ENCODE data around the gene POLR3A.
A peak's percentile ranks its signal among the peaks of the same experiment; 100 is the strongest.

Gene POLR3A

DNA sequence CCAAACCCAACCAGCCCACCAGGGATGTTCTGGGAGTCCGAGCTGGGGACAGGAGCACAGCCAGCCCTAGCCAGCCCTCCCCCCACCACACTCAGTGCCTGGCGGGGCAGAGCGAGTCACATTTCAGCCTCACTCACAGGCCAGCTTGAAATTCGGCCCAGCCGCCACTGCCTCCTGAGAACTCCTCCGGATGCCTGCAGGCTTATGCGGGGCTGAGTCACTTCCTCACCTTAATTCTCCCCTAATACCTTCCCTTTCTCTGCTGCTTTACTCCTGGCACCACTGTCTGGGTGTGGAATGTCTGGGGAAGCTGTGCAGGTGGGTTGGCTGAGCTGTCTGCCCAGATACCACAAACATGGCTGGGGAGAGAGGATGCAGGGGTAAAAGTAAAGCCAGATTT is 80.1 kb downstream of the POLR3A start:
- Histone ChIP-seq H3K4me1 (ENCODE audit: control insufficient read depth, insufficient read depth, low read length) (no peaks in the 10 kb centered on the region), H3K9me3 (ENCODE audit: control insufficient read depth, low read length) (peaks cover 7% of the 10 kb centered on the region), H3K27me3 (ENCODE audit: control insufficient read depth, insufficient read depth, low read length) (no peaks in the 10 kb centered on the region), H3K4me3 (ENCODE audit: low read length) (no peak overlapping the region), H3K9ac (ENCODE audit: low read length) (no peak overlapping the region), H3K36me3 (ENCODE audit: control insufficient read depth, insufficient read depth, low read length) (no peaks in the 10 kb centered on the region)

DNA sequence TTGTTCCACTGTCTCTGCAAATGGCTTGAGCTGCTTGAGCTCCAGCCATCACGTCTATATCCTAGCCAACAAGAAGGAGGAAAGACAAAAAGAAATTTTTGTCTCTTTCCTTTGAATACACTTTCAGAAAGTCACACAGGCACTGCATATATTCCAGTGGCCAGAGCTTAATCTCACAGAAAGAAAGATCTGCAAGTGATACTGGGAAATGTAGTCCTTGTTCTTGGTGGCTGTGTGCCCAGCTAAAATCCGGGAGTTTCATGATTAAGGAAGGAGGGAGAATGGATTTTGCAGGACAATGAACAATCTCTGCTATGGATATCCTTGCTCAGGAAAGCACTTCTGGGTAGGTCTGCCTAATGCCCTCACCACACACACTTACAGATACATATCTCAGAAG is 83.2 kb downstream of the POLR3A start:
- Histone ChIP-seq H3K9ac (ENCODE audit: low read length) (no peak overlapping the region), H3K36me3 (ENCODE audit: control insufficient read depth, insufficient read depth, low read length) (no peaks in the 10 kb centered on the region), H3K27me3 (ENCODE audit: control insufficient read depth, insufficient read depth, low read length) (no peaks in the 10 kb centered on the region), H3K4me1 (ENCODE audit: control insufficient read depth, insufficient read depth, low read length) (no peaks in the 10 kb centered on the region), H3K4me3 (ENCODE audit: low read length) (no peak overlapping the region), H3K9me3 (ENCODE audit: control insufficient read depth, low read length) (peaks cover 7% of the 10 kb centered on the region)

DNA sequence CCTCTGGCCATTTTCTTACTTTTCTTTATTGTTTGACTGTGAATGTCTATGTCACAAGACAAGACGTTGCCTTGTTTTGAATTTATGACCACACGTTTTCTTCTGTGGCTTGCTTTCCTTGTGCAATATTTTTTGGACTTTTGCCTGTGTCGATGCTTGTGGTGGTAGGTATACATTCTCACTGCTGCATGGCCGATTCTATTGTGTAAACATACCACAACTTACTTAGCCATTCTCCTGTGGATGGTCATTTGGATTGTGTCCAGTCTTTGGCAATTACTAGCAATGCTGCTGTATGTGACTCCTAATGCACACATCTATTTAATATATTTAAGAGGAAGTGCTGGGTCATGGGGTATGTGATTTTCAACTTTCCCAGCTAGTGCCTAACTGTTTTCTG is 84.8 kb downstream of the POLR3A start:
- H3K36me3 ChIP-seq (ENCODE audit: control insufficient read depth, insufficient read depth, low read length) = no peaks in the 10 kb centered on the region
- H3K27me3 ChIP-seq (ENCODE audit: control insufficient read depth, insufficient read depth, low read length) = no peaks in the 10 kb centered on the region
- H3K9me3 ChIP-seq (ENCODE audit: control insufficient read depth, low read length) = no peaks in the 10 kb centered on the region
- peaks cover 4% of the 10 kb centered on the region for H3K4me1 ChIP-seq (ENCODE audit: control insufficient read depth, insufficient read depth, low read length)
- H3K4me3 ChIP-seq (ENCODE audit: low read length) = no peak overlapping the region
- H3K9ac ChIP-seq (ENCODE audit: low read length) = no peak overlapping the region

DNA sequence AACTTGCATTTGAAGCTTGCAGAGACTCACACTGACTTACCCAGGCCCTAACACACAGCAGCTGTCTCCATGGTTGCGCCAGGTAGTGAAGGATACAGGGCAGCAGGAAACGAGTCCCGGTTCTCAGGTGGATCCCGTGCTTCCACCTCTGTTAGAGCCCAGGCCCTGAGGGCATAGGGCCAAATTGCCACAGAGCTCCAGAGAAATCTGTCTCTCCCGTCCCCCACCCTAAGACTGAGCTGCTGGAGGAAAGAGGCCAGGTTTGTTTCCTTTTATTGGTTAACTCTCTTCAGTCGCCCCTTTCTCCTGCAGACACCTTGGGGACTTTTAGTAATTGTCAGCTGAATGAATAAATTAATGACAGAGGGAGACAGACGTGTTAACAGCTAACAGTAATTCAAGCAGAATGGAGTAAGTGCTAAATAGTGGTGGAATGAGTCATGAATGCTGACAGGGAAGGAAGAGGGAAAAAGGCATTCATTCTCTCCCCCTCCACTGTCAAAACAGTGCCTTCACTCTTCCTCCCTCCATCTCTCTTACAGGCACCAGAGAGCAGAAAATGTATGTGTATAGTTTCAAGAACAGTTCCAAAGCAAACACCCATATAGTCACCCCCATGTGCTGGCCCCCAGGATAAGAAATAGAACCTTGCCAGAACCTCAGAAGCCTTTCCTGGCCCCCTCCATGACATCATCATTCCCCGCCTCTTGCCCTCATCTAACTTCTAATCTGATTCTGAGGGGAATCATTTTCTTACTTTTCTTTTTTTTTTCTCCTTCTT is 86.0 kb downstream of the POLR3A start:
- Histone ChIP-seq H3K36me3 (ENCODE audit: control insufficient read depth, insufficient read depth, low read length) (no peaks in the 10 kb centered on the region), H3K4me3 (ENCODE audit: low read length) (no peak overlapping the region), H3K27me3 (ENCODE audit: control insufficient read depth, insufficient read depth, low read length) (no peaks in the 10 kb centered on the region), H3K4me1 (ENCODE audit: control insufficient read depth, insufficient read depth, low read length) (peaks cover 6% of the 10 kb centered on the region), H3K9me3 (ENCODE audit: control insufficient read depth, low read length) (no peaks in the 10 kb centered on the region), H3K9ac (ENCODE audit: low read length) (no peak overlapping the region)

DNA sequence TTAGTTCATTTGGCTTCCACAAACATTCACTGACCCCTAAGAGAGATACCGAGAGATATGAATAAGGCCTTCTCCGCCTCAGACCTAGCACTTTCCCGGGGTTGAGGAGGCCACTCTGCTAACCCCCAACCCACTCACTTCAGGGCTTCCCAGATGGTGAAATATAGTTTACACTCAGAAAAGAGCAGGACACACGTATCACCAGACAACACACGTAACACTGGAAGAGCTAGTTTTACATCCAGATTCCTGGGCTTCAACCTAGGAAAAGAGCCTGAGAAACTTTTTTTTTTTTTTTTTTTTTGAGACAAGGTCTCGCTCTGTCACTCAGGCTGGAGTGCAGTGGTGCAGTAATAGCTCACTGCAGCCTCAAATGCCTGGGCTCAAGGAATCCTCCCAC is 87.5 kb downstream of the POLR3A start:
- H3K36me3 ChIP-seq (ENCODE audit: control insufficient read depth, insufficient read depth, low read length) = no peaks in the 10 kb centered on the region
- no peak overlapping the region for H3K4me3 ChIP-seq (ENCODE audit: low read length)
- H3K27me3 ChIP-seq (ENCODE audit: control insufficient read depth, insufficient read depth, low read length) = no peaks in the 10 kb centered on the region
- no peak overlapping the region for H3K9ac ChIP-seq (ENCODE audit: low read length)
- H3K9me3 ChIP-seq (ENCODE audit: control insufficient read depth, low read length) = no peaks in the 10 kb centered on the region
- peaks cover 6% of the 10 kb centered on the region for H3K4me1 ChIP-seq (ENCODE audit: control insufficient read depth, insufficient read depth, low read length)

DNA sequence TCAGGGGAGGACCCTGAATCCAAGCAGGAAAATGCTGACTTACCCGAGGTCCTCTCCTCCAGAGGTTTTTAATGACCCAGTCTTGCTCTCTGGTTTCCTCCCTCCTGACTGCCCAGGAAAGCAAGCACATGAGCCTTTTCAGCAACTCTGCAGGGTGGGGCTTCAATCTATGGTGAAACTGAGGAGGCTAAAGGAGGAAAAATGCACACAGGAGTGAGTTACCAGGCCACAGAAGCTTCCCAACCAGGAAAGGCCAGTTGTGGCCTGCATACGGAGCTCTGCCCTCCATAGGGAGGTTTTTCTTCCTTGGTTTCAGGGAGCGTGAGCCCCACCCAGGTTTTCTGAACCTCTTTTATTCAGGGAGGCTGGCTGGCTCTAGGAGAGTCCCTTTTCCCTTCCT is 88.7 kb downstream of the POLR3A start:
- Histone ChIP-seq H3K36me3 (ENCODE audit: control insufficient read depth, insufficient read depth, low read length) (no peaks in the 10 kb centered on the region), H3K4me3 (ENCODE audit: low read length) (no peak overlapping the region), H3K9me3 (ENCODE audit: control insufficient read depth, low read length) (no peaks in the 10 kb centered on the region), H3K4me1 (ENCODE audit: control insufficient read depth, insufficient read depth, low read length) (peaks cover 6% of the 10 kb centered on the region), H3K27me3 (ENCODE audit: control insufficient read depth, insufficient read depth, low read length) (no peaks in the 10 kb centered on the region), H3K9ac (ENCODE audit: low read length) (no peak overlapping the region)

DNA sequence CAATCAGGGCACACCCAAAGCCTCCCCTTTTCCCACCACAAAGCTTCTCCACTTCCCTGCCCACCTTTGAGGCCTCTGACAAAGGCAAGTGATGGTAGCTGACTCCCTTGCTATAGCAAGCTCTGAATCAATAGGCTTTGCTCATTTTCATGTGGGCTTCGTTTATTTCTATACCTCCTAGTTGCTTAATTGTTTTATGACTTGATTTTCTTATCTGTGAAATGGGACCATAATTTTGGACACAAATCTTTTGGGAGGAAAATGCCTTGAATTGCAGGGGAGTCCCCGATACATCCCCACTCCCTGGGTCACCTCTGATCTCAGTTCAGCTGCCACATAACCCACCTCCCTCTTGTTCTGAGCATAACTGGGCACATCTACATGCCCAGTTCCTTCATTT is 89.1 kb downstream of the POLR3A start:
- peaks cover 6% of the 10 kb centered on the region for H3K4me1 ChIP-seq (ENCODE audit: control insufficient read depth, insufficient read depth, low read length)
- H3K9me3 ChIP-seq (ENCODE audit: control insufficient read depth, low read length) = no peaks in the 10 kb centered on the region
- no peak overlapping the region for H3K4me3 ChIP-seq (ENCODE audit: low read length)
- H3K27me3 ChIP-seq (ENCODE audit: control insufficient read depth, insufficient read depth, low read length) = no peaks in the 10 kb centered on the region
- H3K9ac ChIP-seq (ENCODE audit: low read length) = no peak overlapping the region
- no peaks in the 10 kb centered on the region for H3K36me3 ChIP-seq (ENCODE audit: control insufficient read depth, insufficient read depth, low read length)

DNA sequence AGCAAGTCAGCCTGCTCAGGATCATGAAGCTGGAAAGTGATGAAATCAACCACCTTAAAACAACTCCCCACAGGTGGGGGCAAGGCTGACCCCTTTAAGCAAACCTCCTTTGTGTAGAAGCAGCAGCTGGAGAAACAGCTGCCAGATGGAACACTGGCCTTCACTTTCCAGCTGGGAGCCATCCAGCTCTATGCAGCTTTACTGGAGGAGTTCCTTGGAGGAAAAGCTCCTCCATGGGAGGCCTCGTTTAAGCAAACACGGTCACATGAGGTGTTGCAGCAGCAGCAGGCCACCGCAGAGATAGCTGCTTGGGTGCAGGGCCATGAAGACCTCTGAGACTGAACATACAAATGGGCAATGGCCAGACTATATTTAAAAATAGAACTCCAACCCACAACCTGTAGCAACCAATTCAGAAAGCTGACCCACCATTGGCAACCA is 89.7 kb downstream of the POLR3A start:
- H3K9ac ChIP-seq (ENCODE audit: low read length) = no peak overlapping the region
- peaks cover 6% of the 10 kb centered on the region for H3K4me1 ChIP-seq (ENCODE audit: control insufficient read depth, insufficient read depth, low read length)
- H3K9me3 ChIP-seq (ENCODE audit: control insufficient read depth, low read length) = no peaks in the 10 kb centered on the region
- H3K4me3 ChIP-seq (ENCODE audit: low read length) = no peak overlapping the region
- no peaks in the 10 kb centered on the region for H3K36me3 ChIP-seq (ENCODE audit: control insufficient read depth, insufficient read depth, low read length)
- no peaks in the 10 kb centered on the region for H3K27me3 ChIP-seq (ENCODE audit: control insufficient read depth, insufficient read depth, low read length)

DNA sequence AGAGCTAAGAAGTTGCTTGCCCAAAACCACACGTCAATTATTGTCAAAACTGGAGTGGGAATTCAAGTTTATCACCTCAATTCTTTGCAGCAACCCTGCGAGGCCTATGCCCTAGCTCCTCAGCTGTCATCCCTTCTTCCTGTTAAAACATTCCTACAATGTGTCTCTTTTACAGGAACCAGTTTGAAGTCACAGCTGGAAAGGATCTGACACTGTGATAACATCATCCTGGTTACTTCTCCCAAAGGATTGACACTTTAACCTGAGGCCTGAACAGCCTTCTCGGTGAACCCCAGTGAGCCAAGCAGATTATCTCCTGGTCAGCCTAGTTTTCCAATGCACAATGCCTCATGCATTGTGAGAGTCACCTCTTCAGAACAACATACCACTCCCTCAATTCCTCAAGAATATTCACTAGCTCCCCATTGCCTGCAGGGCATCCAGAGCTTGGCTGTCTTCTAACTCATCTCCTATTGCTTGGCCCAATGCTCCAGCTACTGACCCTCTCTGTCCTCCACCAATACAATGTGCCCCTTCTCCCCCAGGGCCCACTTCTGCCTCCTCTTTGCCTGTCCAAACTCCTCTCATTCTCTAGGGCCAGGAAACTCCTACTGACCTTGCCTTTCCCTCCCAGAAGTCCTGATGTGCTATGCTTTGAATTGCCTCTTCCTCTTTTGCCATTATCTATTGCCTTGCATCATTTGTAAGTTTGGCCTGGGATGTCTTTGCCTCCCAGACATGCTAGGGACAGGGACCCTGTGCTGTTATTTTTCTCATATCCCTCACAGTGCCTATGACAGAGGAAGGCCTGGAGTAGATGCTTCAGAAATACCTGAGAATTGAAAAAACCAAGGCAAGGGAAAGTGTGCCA is 92.4 kb downstream of the POLR3A start:
- Histone ChIP-seq H3K9me3 (ENCODE audit: control insufficient read depth, low read length) (no peaks in the 10 kb centered on the region), H3K9ac (ENCODE audit: low read length) (no peak overlapping the region), H3K27me3 (ENCODE audit: control insufficient read depth, insufficient read depth, low read length) (no peaks in the 10 kb centered on the region), H3K4me3 (ENCODE audit: low read length) (no peak overlapping the region), H3K4me1 (ENCODE audit: control insufficient read depth, insufficient read depth, low read length) (peaks cover 6% of the 10 kb centered on the region), H3K36me3 (ENCODE audit: control insufficient read depth, insufficient read depth, low read length) (no peaks in the 10 kb centered on the region)

DNA sequence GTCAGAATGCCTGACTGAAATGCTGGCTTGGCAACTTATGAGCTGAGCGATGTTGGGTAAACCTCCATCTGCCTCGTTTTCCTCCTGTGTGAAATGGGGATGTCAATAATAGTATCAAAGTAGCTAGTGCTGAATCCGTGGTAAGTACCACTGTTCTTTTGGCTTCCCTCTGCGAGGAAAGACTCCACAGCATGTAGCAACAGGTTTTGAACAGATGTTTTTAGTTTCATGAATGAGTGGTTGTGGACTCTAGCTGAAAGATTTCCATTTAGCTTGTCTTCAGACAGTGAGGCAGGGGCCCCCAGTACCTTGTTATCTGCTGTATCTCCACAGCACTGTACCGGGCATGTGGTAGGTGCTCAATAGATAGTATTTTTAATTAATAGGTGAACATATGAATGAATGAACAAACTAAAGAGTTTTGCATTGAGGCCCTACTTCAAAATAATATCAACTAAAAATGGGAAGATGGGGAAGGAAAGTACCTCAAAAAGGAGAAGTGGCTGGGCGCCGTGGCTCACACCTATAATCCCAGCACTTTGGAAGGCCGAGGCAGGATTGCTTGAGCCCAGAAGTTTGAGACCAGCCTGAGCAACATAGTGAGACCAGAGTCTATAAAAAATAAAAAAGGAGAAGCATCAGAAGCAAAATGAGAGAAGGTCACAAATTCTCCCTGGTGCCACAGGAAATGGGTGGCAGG is 97.1 kb downstream of the POLR3A start:
- Histone ChIP-seq H3K4me3 (ENCODE audit: low read length) (no peak overlapping the region), H3K27me3 (ENCODE audit: control insufficient read depth, insufficient read depth, low read length) (peaks cover 2% of the 10 kb centered on the region), H3K4me1 (ENCODE audit: control insufficient read depth, insufficient read depth, low read length) (no peaks in the 10 kb centered on the region), H3K36me3 (ENCODE audit: control insufficient read depth, insufficient read depth, low read length) (no peaks in the 10 kb centered on the region), H3K9me3 (ENCODE audit: control insufficient read depth, low read length) (no peaks in the 10 kb centered on the region), H3K9ac (ENCODE audit: low read length) (no peak overlapping the region)

DNA sequence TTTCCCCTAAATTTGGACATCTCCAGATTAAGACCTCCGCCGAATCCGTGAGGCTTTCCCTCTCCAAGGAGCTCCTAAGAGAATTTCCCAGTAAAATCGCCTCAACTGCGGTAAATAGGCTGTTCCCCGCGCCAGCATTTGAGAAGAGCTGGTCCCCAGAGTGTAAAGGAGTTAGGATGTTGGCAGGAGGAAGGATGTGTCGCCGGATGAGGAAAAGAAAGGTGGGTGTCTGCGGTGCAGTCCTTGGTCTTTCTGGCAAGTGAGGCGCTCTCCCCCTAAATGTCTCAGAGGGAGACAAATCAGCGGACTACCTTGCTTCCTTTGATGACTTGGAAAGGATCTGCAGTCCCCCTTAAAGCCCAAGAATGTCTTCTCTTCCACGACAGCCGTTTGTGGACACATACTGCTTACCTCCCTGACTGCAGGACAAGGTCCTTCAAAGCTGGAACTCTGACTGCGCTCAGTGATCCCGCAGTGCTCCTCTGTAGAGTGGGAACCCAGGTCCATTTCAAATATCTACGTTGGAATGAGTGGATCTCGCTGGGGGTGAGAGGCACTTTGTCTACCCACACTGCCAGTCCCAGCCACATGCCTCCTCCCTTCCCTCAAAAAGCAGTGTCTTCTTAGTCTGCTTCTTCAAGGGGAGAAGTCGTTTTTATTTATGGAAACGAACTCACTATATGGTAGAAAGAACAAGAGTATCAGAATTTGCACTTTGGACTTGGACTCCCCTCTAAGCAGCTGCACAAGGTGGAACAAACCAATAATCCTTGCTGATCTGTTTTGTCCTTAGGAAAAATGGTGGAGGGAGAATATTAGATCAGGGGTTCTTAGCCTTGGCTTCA is 101.7 kb downstream of the POLR3A start:
- no peaks in the 10 kb centered on the region for H3K9me3 ChIP-seq (ENCODE audit: control insufficient read depth, low read length)
- peaks cover 4% of the 10 kb centered on the region for H3K27me3 ChIP-seq (ENCODE audit: control insufficient read depth, insufficient read depth, low read length)
- H3K4me3 ChIP-seq (ENCODE audit: low read length) = peak overlapping the region; percentile 25
- H3K9ac ChIP-seq (ENCODE audit: low read length) = peak overlapping the region; percentile 29
- H3K4me1 ChIP-seq (ENCODE audit: control insufficient read depth, insufficient read depth, low read length) = peaks cover 17% of the 10 kb centered on the region
- H3K36me3 ChIP-seq (ENCODE audit: control insufficient read depth, insufficient read depth, low read length) = no peaks in the 10 kb centered on the region
